HepG2 (cell line): Measurements from ENCODE around the gene RNF38. TPM values are rescaled to one million over a fixed set of nuclear protein-coding genes. Genes with fewer than 3 reads are reported as not detected.

Experiments
- EED ChIP-seq: sonication (generic); formaldehyde crosslinking; IDR thresholded peaks from 2 replicates; pipeline ENCODE4 v1.5.0; 2020; ENCODE audit warnings: mild to moderate bottlenecking, missing genetic modification reagents
- HNF4A ChIP-seq: sonication (generic); formaldehyde crosslinking; IDR thresholded peaks from 2 replicates; pipeline ENCODE4 v1.4.0; 2020; ENCODE audit warnings: missing genetic modification reagents
- MBD4 ChIP-seq: IDR thresholded peaks from 2 replicates; pipeline ENCODE4 v1.6.1; 2012; ENCODE audit warnings: low read length, inconsistent platforms, borderline replicate concordance
- MBNL3 ChIP-seq: fragments of 250-450 bp; sonication (Bioruptor Pico); conservative IDR thresholded peaks from 2 replicates; pipeline ENCODE4 v1.8.0; 2022; ENCODE audit warnings: mild to moderate bottlenecking, inconsistent platforms
- SALL1 ChIP-seq: sonication (generic); formaldehyde crosslinking; IDR thresholded peaks from 2 replicates; pipeline ENCODE4 v1.8.0; 2022; ENCODE audit warnings: mild to moderate bottlenecking, missing genetic modification reagents
- SMAD3 ChIP-seq: sonication (generic); formaldehyde crosslinking; IDR thresholded peaks from 2 replicates; pipeline ENCODE4 v1.4.0; 2020; ENCODE audit warnings: missing genetic modification reagents
- SP1 ChIP-seq, 2 experiments: fragments of 450-650 bp in 1 of 2; sonication (generic) in 1 of 2; formaldehyde crosslinking in 1 of 2; IDR thresholded peaks; 2 replicates each; pipeline versions ENCODE4 v1.4.0 to v1.6.1; 2016 to 2020; ENCODE audit warnings: missing genetic modification reagents in 1 of 2
- TIGD3 ChIP-seq: sonication (generic); formaldehyde crosslinking; IDR thresholded peaks from 2 replicates; pipeline ENCODE4 v1.5.1; 2020; ENCODE audit warnings: mild to moderate bottlenecking, missing genetic modification reagents, borderline replicate concordance
- ZNF225 ChIP-seq: sonication (generic); formaldehyde crosslinking; IDR thresholded peaks from 2 replicates; pipeline ENCODE4 v1.4.0; 2020; ENCODE audit warnings: mild to moderate bottlenecking, missing genetic modification reagents
- ZNF280B ChIP-seq: sonication (generic); formaldehyde crosslinking; IDR thresholded peaks from 2 replicates; pipeline ENCODE4 v1.5.0; 2020; ENCODE audit warnings: missing genetic modification reagents, mild to moderate bottlenecking, borderline replicate concordance
- ZNF296 ChIP-seq: sonication (generic); formaldehyde crosslinking; conservative IDR thresholded peaks from 2 replicates; pipeline ENCODE4 v1.5.0; 2020; ENCODE audit warnings: mild to moderate bottlenecking, missing genetic modification reagents
- ZNF646 ChIP-seq: sonication (generic); formaldehyde crosslinking; IDR thresholded peaks from 2 replicates; pipeline ENCODE4 v1.9.0; 2021; ENCODE audit warnings: mild to moderate bottlenecking, missing genetic modification reagents
- polyA plus RNA-seq, 8 experiments: library from polyadenylated mRNA; depleted of rRNA in 3 of 8; stranded (reverse) in 7 of 8; unstranded in 1 of 8; fragments of >200 nt; fragmentation: Illumina TruSeq in 4 of 8; extraction: Trizol in 4 of 8; gene quantifications; 2 replicates each; pipeline versions ENCODE4 v1.2.1 to v1.2.3, GENCODE V29; 2011 to 2016; ENCODE audit warnings: low read depth in 4 of 8, missing spikeins in 1 of 8, mixed read lengths in 1 of 8; ENCODE audit not compliant: insufficient read depth in 1 of 8
- total RNA-seq, 5 experiments: library from RNA; depleted of rRNA; stranded (reverse); fragments of >200 nt; fragmentation: Illumina TruSeq; extraction: Trizol; gene quantifications; 2 replicates each; pipeline ENCODE4 v1.2.3, GENCODE V29; 2016; ENCODE audit warnings: low read depth in 1 of 5
- TF ChIP-seq, protein P1 (sequence below): IDR thresholded peaks from 2 replicates; pipeline ENCODE4 v1.4.0; 2020; ENCODE audit warnings: mild to moderate bottlenecking, missing genetic modification reagents
- TF ChIP-seq, protein P2 (sequence below): sonication (generic); formaldehyde crosslinking; IDR thresholded peaks from 2 replicates; pipeline ENCODE4 v1.8.1; 2022; ENCODE audit warnings: mild to moderate bottlenecking, missing genetic modification reagents

The RNF38 gene
- total and polyA plus RNA-seq, 2 of the 13 experiments (the other 11 are each of a cell fraction or from before 2014, with no cell fraction given), result 9.1 to 32.1 TPM

DNA sequence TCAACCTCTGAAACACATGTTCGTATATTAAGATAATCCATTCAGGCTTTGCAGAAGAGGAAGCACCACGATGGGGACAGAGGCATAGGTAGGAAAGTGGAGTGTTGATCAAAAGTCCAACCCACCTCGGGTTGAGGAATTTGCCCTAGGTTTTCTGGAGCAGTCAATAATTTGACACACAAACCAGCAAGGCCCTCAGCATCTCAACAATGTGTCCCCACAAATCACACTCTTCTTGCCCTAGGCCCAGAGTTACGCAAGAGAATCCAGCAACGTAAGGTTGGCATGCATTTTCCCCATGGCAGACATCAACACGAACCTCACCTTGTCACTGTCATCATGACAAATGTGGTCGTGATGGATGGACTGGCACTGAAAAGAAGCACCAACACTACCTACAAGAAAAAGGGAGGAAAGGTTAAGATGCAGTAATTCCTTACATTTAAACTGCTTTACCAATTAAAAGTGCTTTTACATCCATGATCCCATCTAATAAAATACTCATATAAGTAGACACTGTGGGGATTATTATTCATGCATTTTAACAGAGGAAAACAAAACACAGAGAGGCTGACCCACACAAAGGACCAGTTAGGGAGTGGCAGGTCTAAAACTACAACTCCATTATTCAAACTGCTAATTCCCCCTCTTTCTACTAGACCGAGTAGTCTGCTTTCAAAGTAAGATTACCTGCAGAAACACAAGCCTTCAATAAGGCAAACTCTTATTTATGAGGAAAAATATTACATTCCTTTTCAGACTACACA, 24.4 kb upstream of the RNF38 start (continued):
- TF ChIP-seq, protein P1, sequence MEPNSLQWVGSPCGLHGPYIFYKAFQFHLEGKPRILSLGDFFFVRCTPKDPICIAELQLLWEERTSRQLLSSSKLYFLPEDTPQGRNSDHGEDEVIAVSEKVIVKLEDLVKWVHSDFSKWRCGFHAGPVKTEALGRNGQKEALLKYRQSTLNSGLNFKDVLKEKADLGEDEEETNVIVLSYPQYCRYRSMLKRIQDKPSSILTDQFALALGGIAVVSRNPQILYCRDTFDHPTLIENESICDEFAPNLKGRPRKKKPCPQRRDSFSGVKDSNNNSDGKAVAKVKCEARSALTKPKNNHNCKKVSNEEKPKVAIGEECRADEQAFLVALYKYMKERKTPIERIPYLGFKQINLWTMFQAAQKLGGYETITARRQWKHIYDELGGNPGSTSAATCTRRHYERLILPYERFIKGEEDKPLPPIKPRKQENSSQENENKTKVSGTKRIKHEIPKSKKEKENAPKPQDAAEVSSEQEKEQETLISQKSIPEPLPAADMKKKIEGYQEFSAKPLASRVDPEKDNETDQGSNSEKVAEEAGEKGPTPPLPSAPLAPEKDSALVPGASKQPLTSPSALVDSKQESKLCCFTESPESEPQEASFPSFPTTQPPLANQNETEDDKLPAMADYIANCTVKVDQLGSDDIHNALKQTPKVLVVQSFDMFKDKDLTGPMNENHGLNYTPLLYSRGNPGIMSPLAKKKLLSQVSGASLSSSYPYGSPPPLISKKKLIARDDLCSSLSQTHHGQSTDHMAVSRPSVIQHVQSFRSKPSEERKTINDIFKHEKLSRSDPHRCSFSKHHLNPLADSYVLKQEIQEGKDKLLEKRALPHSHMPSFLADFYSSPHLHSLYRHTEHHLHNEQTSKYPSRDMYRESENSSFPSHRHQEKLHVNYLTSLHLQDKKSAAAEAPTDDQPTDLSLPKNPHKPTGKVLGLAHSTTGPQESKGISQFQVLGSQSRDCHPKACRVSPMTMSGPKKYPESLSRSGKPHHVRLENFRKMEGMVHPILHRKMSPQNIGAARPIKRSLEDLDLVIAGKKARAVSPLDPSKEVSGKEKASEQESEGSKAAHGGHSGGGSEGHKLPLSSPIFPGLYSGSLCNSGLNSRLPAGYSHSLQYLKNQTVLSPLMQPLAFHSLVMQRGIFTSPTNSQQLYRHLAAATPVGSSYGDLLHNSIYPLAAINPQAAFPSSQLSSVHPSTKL, result peak; percentile 42
- TF ChIP-seq, protein P2, sequence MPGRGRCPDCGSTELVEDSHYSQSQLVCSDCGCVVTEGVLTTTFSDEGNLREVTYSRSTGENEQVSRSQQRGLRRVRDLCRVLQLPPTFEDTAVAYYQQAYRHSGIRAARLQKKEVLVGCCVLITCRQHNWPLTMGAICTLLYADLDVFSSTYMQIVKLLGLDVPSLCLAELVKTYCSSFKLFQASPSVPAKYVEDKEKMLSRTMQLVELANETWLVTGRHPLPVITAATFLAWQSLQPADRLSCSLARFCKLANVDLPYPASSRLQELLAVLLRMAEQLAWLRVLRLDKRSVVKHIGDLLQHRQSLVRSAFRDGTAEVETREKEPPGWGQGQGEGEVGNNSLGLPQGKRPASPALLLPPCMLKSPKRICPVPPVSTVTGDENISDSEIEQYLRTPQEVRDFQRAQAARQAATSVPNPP (CRISPR knock-in tag), result no peak
- TF ChIP-seq MBD4, result no peak
- peak; percentile 83 for TF ChIP-seq SALL1
- TF ChIP-seq ZNF225 (CRISPR knock-in tag), result no peak
- no peak for TF ChIP-seq TIGD3 (CRISPR knock-in tag)
- TF ChIP-seq SMAD3 (CRISPR knock-in tag), result no peak
- peak; percentile 73 for TF ChIP-seq HNF4A (CRISPR knock-in tag)
- no peak for TF ChIP-seq SP1 (IDR thresholded peaks at IDR 0.05)
- no peak for TF ChIP-seq SP1 (CRISPR knock-in tag; IDR thresholded peaks at IDR 0.05)
- peak; percentile 82 for TF ChIP-seq ZNF646 (CRISPR knock-in tag)
- TF ChIP-seq MBNL3, result no peak
- TF ChIP-seq EED, result no peak
- TF ChIP-seq ZNF280B (CRISPR knock-in tag), result no peak
- TF ChIP-seq ZNF296, result no peak
